ENCODE measurements around the gene SOBP. TPM values are rescaled to one million over a fixed set of nuclear protein-coding genes. Genes with fewer than 3 reads are reported as not detected.
A peak's percentile ranks its signal among the peaks of the same experiment; 100 is the strongest.

The SOBP gene
- total RNA-seq, 1 experiment from 2014 or later, result 1.4 TPM

- no peaks in the 10 kb centered on the region for H3K27me3 ChIP-seq (replicated peaks)
- H3K27ac ChIP-seq, result no peak overlapping the region
- no peak for DNase-seq (ENCODE audit: low read depth in 1 of 2, low spot score in 2 of 2)
- H3K36me3 ChIP-seq, result no peaks in the 10 kb centered on the region
- H3K4me3 ChIP-seq, result no peak overlapping the region
- peaks cover 8% of the 10 kb centered on the region for H3K4me1 ChIP-seq (replicated peaks)
- H3K9me3 ChIP-seq (replicated peaks), result no peaks in the 10 kb centered on the region
Measured at GRCh38 chr6:107635057-107635515, 145.2 kb downstream of the SOBP start.

GRCh38 chr6:107636486-107636885 is 146.6 kb downstream of the SOBP start:
- no peak for DNase-seq (ENCODE audit: low read depth in 1 of 2, low spot score in 2 of 2)
- H3K4me3 ChIP-seq, result no peak overlapping the region
- H3K27me3 ChIP-seq (replicated peaks), result no peaks in the 10 kb centered on the region
- no peaks in the 10 kb centered on the region for H3K36me3 ChIP-seq
- H3K9me3 ChIP-seq (replicated peaks), result no peaks in the 10 kb centered on the region
- H3K27ac ChIP-seq, result no peak overlapping the region
- H3K4me1 ChIP-seq (replicated peaks), result peaks cover 12% of the 10 kb centered on the region

- Histone ChIP-seq H3K4me3 (no peak overlapping the region), H3K27ac (no peak overlapping the region), H3K36me3 (no peaks in the 10 kb centered on the region), H3K27me3 (replicated peaks) (no peaks in the 10 kb centered on the region), H3K4me1 (replicated peaks) (peaks cover 12% of the 10 kb centered on the region), H3K9me3 (replicated peaks) (no peaks in the 10 kb centered on the region)
- DNase-seq (ENCODE audit: low read depth in 1 of 2, low spot score in 2 of 2), result no peak
Measured at GRCh38 chr6:107637316-107638315, 147.7 kb downstream of the SOBP start.

- Histone ChIP-seq H3K4me3 (no peak overlapping the region), H3K27ac (no peak overlapping the region), H3K9me3 (replicated peaks) (no peaks in the 10 kb centered on the region), H3K27me3 (replicated peaks) (no peaks in the 10 kb centered on the region), H3K4me1 (replicated peaks) (peaks cover 12% of the 10 kb centered on the region), H3K36me3 (no peaks in the 10 kb centered on the region)
- DNase-seq (ENCODE audit: low read depth in 1 of 2, low spot score in 2 of 2), result no peak
Measured at GRCh38 chr6:107638493-107638892, 148.6 kb downstream of the SOBP start.

- Histone ChIP-seq H3K4me1 (replicated peaks) (peaks cover 12% of the 10 kb centered on the region), H3K27me3 (replicated peaks) (no peaks in the 10 kb centered on the region), H3K4me3 (no peak overlapping the region), H3K36me3 (no peaks in the 10 kb centered on the region), H3K9me3 (replicated peaks) (no peaks in the 10 kb centered on the region), H3K27ac (peak overlapping the region; percentile 33; the same call in 1 of the 2 replicates)
- peak in 1 of 2 experiments; percentile 39 for DNase-seq (ENCODE audit: low read depth in 1 of 2, low spot score in 2 of 2)
Measured at GRCh38 chr6:107639511-107639910, 149.6 kb downstream of the SOBP start.

GRCh38 chr6:107641071-107641470 is 151.2 kb downstream of the SOBP start:
- no peak for DNase-seq (ENCODE audit: low read depth in 1 of 2, low spot score in 2 of 2)
- no peaks in the 10 kb centered on the region for H3K9me3 ChIP-seq (replicated peaks)
- no peaks in the 10 kb centered on the region for H3K36me3 ChIP-seq
- no peak overlapping the region for H3K27ac ChIP-seq
- no peaks in the 10 kb centered on the region for H3K27me3 ChIP-seq (replicated peaks)
- H3K4me1 ChIP-seq (replicated peaks), result peaks cover 12% of the 10 kb centered on the region
- H3K4me3 ChIP-seq, result no peak overlapping the region

GRCh38 chr6:107641500-107641941 is 151.6 kb downstream of the SOBP start:
- no peak overlapping the region for H3K4me3 ChIP-seq
- no peaks in the 10 kb centered on the region for H3K27me3 ChIP-seq (replicated peaks)
- no peak for DNase-seq (ENCODE audit: low read depth in 1 of 2, low spot score in 2 of 2)
- H3K4me1 ChIP-seq (replicated peaks), result peaks cover 12% of the 10 kb centered on the region
- no peak overlapping the region for H3K27ac ChIP-seq
- no peaks in the 10 kb centered on the region for H3K9me3 ChIP-seq (replicated peaks)
- no peaks in the 10 kb centered on the region for H3K36me3 ChIP-seq

- no peak for DNase-seq (ENCODE audit: low read depth in 1 of 2, low spot score in 2 of 2)
- no peaks in the 10 kb centered on the region for H3K27me3 ChIP-seq (replicated peaks)
- no peak overlapping the region for H3K27ac ChIP-seq
- H3K4me1 ChIP-seq (replicated peaks), result peaks cover 12% of the 10 kb centered on the region
- no peaks in the 10 kb centered on the region for H3K36me3 ChIP-seq
- H3K9me3 ChIP-seq (replicated peaks), result no peaks in the 10 kb centered on the region
- H3K4me3 ChIP-seq, result no peak overlapping the region
Measured at GRCh38 chr6:107642095-107642860, 152.4 kb downstream of the SOBP start.

- no peak for DNase-seq (ENCODE audit: low read depth in 1 of 2, low spot score in 2 of 2)
- no peaks in the 10 kb centered on the region for H3K9me3 ChIP-seq (replicated peaks)
- H3K4me1 ChIP-seq (replicated peaks), result peaks cover 12% of the 10 kb centered on the region
- H3K27me3 ChIP-seq (replicated peaks), result no peaks in the 10 kb centered on the region
- no peak overlapping the region for H3K27ac ChIP-seq
- no peaks in the 10 kb centered on the region for H3K36me3 ChIP-seq
- H3K4me3 ChIP-seq, result no peak overlapping the region
Measured at GRCh38 chr6:107642861-107643328, 153.0 kb downstream of the SOBP start.

GRCh38 chr6:107644513-107644912 is 154.6 kb downstream of the SOBP start:
- Histone ChIP-seq H3K27ac (no peak overlapping the region), H3K36me3 (no peaks in the 10 kb centered on the region), H3K27me3 (replicated peaks) (no peaks in the 10 kb centered on the region), H3K4me1 (replicated peaks) (peaks cover 9% of the 10 kb centered on the region), H3K9me3 (replicated peaks) (no peaks in the 10 kb centered on the region), H3K4me3 (no peak overlapping the region)
- no peak for DNase-seq (ENCODE audit: low read depth in 1 of 2, low spot score in 2 of 2)

- H3K27ac ChIP-seq, result no peak overlapping the region
- H3K36me3 ChIP-seq, result no peaks in the 10 kb centered on the region
- no peaks in the 10 kb centered on the region for H3K4me1 ChIP-seq (replicated peaks)
- H3K4me3 ChIP-seq, result no peak overlapping the region
- DNase-seq (ENCODE audit: low read depth in 1 of 2, low spot score in 2 of 2), result no peak
- H3K9me3 ChIP-seq (replicated peaks), result no peaks in the 10 kb centered on the region
- H3K27me3 ChIP-seq (replicated peaks), result no peaks in the 10 kb centered on the region
Measured at GRCh38 chr6:107645740-107646139, 155.8 kb downstream of the SOBP start.

- Histone ChIP-seq H3K4me3 (no peak overlapping the region), H3K9me3 (replicated peaks) (no peaks in the 10 kb centered on the region)
Measured at GRCh38 chr6:107646176-107646575, 156.3 kb downstream of the SOBP start.

GRCh38 chr6:107646776-107647438 is 157.0 kb downstream of the SOBP start:
- no peak for DNase-seq (ENCODE audit: low read depth in 1 of 2, low spot score in 2 of 2)
- no peaks in the 10 kb centered on the region for H3K27me3 ChIP-seq (replicated peaks)
- no peak overlapping the region for H3K27ac ChIP-seq
- H3K36me3 ChIP-seq, result no peaks in the 10 kb centered on the region
- H3K4me1 ChIP-seq (replicated peaks), result peaks cover under 1% of the 10 kb centered on the region; the same call in 1 of the 2 replicates
- H3K4me3 ChIP-seq, result no peak overlapping the region
- no peaks in the 10 kb centered on the region for H3K9me3 ChIP-seq (replicated peaks)

More at GRCh38 chr6:107646176-107646575, 156.3 kb downstream of the SOBP start:
- no peak for DNase-seq (ENCODE audit: low read depth in 1 of 2, low spot score in 2 of 2)
- Histone ChIP-seq H3K36me3 (no peaks in the 10 kb centered on the region), H3K27ac (no peak overlapping the region), H3K4me1 (replicated peaks) (no peaks in the 10 kb centered on the region), H3K27me3 (replicated peaks) (no peaks in the 10 kb centered on the region)

Data from SJSA1 (cell line).